Activated B cell treated with CpG ODN at 0.5 μM for 24 hours (primary cell): ENCODE measurements around the gene SLC15A5. TPM values are rescaled to one million over a fixed set of nuclear protein-coding genes. Genes with fewer than 3 reads are reported as not detected.

Experiments
- ATAC-seq: fragments of 200-7000 bp; cut with Tn5 transposase; one replicate; pipeline ENCODE4 v1.10.0; 2021; ENCODE audit warnings: low read depth, mild to moderate bottlenecking, moderate library complexity
- CTCF ChIA-PET: fragments of 350-600 bp; sonication (Branson Sonifier 250); formaldehyde crosslinking; loops from one replicate; lab custom pipeline; 2021; ENCODE audit warnings: antibody characterized with exemption; lab: Charles Lee
- POLR2A ChIA-PET: fragments of 350-600 bp; sonication (Branson Sonifier 250); formaldehyde crosslinking; loops from one replicate; lab custom pipeline; 2021; ENCODE audit warnings: antibody characterized with exemption; lab: Charles Lee
- DNase-seq: peaks from one replicate; pipeline ENCODE4 v3.0.0; 2022
- H3K27ac Mint-ChIP-seq: one replicate; pipeline ENCODE4 v1.8.0; 2020; ENCODE audit warnings: mixed read lengths
- H3K27me3 Mint-ChIP-seq: one replicate; pipeline ENCODE4 v1.8.0; 2021; ENCODE audit warnings: mixed read lengths
- H3K36me3 Mint-ChIP-seq: one replicate; pipeline ENCODE4 v1.8.0; 2021; ENCODE audit warnings: low read depth, mixed read lengths
- H3K4me1 Mint-ChIP-seq: one replicate; pipeline ENCODE4 v1.8.0; 2021; ENCODE audit warnings: mixed read lengths
- H3K4me3 Mint-ChIP-seq: one replicate; pipeline ENCODE4 v1.8.0; 2020; ENCODE audit warnings: mild to moderate bottlenecking, mixed read lengths
- H3K9me3 Mint-ChIP-seq: one replicate; pipeline ENCODE4 v1.8.0; 2020; ENCODE audit warnings: mixed read lengths
- CTCF ChIP-seq: fragments of 200-600 bp; IDR thresholded peaks from one replicate; pipeline ENCODE4 v1.8.0; 2022; ENCODE audit warnings: antibody characterized with exemption, mild to moderate bottlenecking
- intact Hi-C: fragments of 100-400 bp; cut with micrococcal nuclease; formaldehyde crosslinking; loops from one replicate; pipeline ENCODE4 v1.15.1; 2024
- total RNA-seq: library from RNA; stranded (reverse); gene quantifications from 2 replicates; pipeline ENCODE4 v1.2.3, GENCODE V29; 2022

SLC15A5 gene
- total RNA-seq, 1 donor from 2014 or later: not detected

DNA sequence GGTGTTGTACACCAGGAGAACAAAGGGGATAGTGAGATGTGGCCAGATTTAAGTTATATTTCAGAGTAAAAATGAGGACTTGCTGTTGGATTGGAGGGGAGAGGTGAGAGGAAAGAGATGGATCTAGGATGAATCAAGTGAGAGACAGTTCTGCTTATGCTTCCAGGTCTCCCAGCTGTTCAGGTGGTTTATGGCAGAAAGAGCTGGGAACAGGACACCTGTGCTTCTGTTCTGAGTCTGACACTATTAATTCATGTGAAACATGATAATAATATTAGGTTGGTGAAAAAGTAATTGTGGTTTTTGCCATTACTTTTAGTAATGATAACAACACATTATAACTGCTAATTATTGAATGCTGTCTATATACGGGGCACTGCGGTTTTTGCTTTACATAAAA lies 55.7 kb downstream of the SLC15A5 start:
- DNase-seq: no peak
- Mint-ChIP-seq H3K36me3 (no peaks in the 10 kb centered on the region), H3K9me3 (no peaks in the 10 kb centered on the region), H3K4me3 (no peak overlapping the region), H3K27me3 (no peaks in the 10 kb centered on the region), H3K4me1 (no peaks in the 10 kb centered on the region), H3K27ac (no peak overlapping the region)
- ChIA-PET CTCF (no interaction called here), POLR2A (no interaction called here)
- TF ChIP-seq CTCF: no peak
- ATAC-seq: no peak
- intact Hi-C loops: no loop called here

DNA sequence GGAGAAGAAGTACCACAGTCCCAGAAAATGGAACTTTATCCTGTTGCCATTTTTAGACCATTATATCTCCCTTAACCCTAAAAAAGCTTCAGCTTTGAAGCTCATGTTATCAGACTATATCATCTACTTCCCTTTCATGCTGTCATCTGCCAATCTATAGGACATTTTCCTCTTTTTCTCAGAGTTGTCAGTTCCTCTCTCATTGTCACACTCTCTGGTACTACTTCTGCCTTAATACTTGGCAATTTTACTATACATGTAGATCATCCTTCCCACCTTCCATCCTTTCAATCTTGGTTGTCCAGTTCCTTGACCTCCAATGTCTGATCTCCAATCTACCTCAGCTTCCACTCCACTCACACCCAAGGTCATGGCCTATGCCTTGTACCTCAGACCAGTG lies 57.4 kb downstream of the SLC15A5 start:
- H3K27me3 Mint-ChIP-seq: no peaks in the 10 kb centered on the region
- no peak overlapping the region for H3K4me3 Mint-ChIP-seq
- TF ChIP-seq CTCF: no peak
- no peaks in the 10 kb centered on the region for H3K36me3 Mint-ChIP-seq
- H3K4me1 Mint-ChIP-seq: no peaks in the 10 kb centered on the region
- ChIA-PET CTCF (no interaction called here), POLR2A (no interaction called here)
- intact Hi-C loops: no loop called here
- no peak for DNase-seq
- H3K9me3 Mint-ChIP-seq: no peaks in the 10 kb centered on the region
- ATAC-seq: no peak
- H3K27ac Mint-ChIP-seq: no peak overlapping the region

GRCh38 chr12:16218934-16219751 lies 58.3 kb downstream of the SLC15A5 start:
- H3K4me1 Mint-ChIP-seq: no peaks in the 10 kb centered on the region
- CTCF ChIA-PET: no interaction called here
- POLR2A ChIA-PET: no interaction called here
- TF ChIP-seq CTCF: no peak
- H3K27me3 Mint-ChIP-seq: no peaks in the 10 kb centered on the region
- no peak overlapping the region for H3K27ac Mint-ChIP-seq
- intact Hi-C loops: no loop called here
- no peaks in the 10 kb centered on the region for H3K36me3 Mint-ChIP-seq
- DNase-seq (no peak), ATAC-seq (no peak)
- no peaks in the 10 kb centered on the region for H3K9me3 Mint-ChIP-seq
- H3K4me3 Mint-ChIP-seq: no peak overlapping the region

- intact Hi-C loops: no loop called here
- ATAC-seq: no peak
These were observed 59.3 kb downstream of the SLC15A5 start for GRCh38 chr12:16218234-16218633.

GRCh38 chr12:16211731-16212130 lies 65.8 kb downstream of the SLC15A5 start:
- Mint-ChIP-seq H3K4me1 (no peaks in the 10 kb centered on the region), H3K9me3 (no peaks in the 10 kb centered on the region), H3K27ac (no peak overlapping the region), H3K27me3 (no peaks in the 10 kb centered on the region), H3K36me3 (no peaks in the 10 kb centered on the region), H3K4me3 (no peak overlapping the region)
- ChIA-PET POLR2A (no interaction called here), CTCF (no interaction called here)
- intact Hi-C loops: no loop called here
- ATAC-seq: no peak
- DNase-seq: no peak
- no peak for TF ChIP-seq CTCF

More at GRCh38 chr12:16218234-16218633, 59.3 kb downstream of the SLC15A5 start:
- Mint-ChIP-seq H3K9me3 (no peaks in the 10 kb centered on the region), H3K27ac (no peak overlapping the region), H3K36me3 (no peaks in the 10 kb centered on the region), H3K27me3 (no peaks in the 10 kb centered on the region), H3K4me3 (no peak overlapping the region), H3K4me1 (no peaks in the 10 kb centered on the region)
- CTCF ChIA-PET: no interaction called here
- TF ChIP-seq CTCF: no peak
- POLR2A ChIA-PET: no interaction called here
- DNase-seq: no peak
